ENCODE results near the gene PRICKLE1.

Gene PRICKLE1

DNA sequence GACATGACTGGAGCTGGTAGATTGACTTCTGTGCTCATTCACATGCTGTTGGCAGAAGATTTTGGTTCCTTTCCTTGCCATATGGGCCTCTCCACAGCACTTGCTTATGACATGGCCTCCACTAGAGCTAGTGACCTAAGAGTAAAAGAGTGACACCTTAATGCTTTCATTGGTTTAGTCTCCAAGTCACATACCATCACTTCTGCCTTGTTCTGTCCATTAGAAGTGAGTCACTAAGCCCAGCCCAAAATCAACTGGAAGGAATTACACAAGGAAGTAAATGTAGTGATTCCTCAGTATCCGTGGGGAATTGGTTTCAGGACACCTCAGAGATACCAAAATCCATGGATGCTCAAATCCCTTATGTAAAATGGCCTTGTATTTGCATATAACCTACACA, 182.2 kb downstream of the PRICKLE1 start:
- DNase-seq (ENCODE audit: low read depth in 1 of 2, low spot score in 1 of 2): no peak
- TF ChIP-seq JUND (IDR thresholded peaks at IDR 0.05; ENCODE audit: low read depth): no peak
- in situ Hi-C loops (cut with HindIII; ENCODE audit: low pct_unique_long_range_greater_than_20kb, low sequenced_read_pairs): no loop called here

Measured in T47D (cell line).